ENCODE results near the gene MKRN1. TPM values are rescaled to one million over a fixed set of nuclear protein-coding genes. Genes with fewer than 3 reads are reported as not detected.
A peak's percentile ranks its signal among the peaks of the same experiment; 100 is the strongest.
"Not testable (repeated sequence)": the region's sequence is repeated elsewhere in the genome, so short reads cannot be mapped to it uniquely, and the experiment has no call there.

MKRN1 gene
- total RNA-seq, 1 donor from 2014 or later = 94.7 TPM

DNA sequence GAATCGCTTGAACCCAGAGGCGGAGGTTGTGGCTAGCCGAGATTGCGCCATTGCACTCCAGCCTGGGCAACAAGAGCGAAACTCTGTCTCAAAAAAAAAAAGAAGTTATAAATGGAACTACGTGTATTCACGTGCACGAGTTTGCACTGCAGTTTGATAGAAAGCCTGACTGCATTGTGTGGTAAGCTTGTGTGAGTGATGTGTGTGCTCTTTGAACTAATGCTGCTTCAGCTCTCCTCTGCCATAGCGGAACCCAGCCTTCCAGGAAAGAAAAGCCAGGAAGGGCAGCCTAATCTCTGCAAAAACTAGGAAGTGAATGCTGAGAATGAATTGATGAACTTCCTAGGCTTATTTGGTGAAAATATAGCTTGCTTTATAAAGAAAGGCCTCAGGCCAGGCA lies 15.6 kb upstream of the MKRN1 start:
- intact Hi-C loops (cut with DNase I) = no loop called here
- ATAC-seq (ENCODE audit: poor library complexity) (no peak), DNase-seq (no peak)

DNA sequence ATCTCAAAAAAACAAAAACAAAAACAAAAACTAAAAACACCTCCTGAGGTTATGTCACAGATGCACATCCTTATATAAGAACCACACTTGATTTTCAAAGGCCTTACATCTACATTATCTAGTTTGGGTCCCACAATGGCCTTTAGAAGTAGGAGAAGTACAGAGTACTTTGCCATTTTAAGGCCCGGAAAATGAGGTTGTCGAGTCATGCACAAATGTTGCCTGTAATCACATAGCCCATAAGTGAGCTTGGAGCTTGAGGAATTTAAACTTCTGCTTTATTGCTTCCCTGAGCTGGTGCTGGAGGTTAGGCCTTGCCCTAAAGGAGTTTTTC lies 9.7 kb upstream of the MKRN1 start:
- intact Hi-C loops (cut with DNase I) = no loop called here
- no peak for ATAC-seq (ENCODE audit: poor library complexity)
- no peak for DNase-seq

DNA sequence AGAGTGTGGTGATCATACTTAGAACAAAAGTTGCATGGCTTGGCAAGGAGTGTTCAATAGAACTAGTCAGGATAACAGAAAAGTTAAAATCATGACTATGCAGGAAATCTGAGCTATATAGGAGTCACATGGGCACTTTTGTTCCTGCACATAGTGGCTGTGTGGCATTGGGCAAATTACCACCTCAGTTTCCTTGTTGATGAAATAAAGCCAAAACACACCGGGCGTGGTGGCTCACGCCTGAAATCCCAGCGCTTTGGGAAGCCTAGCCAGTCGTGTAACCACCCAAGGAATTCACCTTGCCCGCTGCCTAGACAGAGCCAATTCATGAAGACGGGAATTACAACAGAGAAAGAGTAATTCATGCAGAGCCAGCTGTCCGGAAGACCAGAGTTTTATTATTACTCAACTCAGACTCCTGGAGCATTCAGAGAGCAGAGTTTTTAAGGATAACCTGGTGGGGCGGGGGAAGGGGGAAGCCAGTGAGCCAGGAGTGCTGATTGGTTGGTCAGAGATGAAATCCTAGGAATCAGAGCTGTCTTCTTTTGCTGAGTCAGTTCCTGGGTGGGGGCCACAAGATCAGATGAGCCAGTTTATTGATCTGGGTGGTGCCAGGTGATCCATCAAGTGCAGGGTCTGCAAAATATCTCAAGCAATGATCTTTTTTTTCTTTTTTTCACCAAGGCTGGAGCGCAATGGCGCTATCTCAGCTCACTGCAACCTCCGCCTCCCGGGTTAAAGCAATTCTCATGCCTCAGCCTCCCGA lies 6.4 kb upstream of the MKRN1 start:
- ATAC-seq (ENCODE audit: poor library complexity) = no peak
- no peak for DNase-seq
- intact Hi-C loops (cut with DNase I) = no loop called here

DNA sequence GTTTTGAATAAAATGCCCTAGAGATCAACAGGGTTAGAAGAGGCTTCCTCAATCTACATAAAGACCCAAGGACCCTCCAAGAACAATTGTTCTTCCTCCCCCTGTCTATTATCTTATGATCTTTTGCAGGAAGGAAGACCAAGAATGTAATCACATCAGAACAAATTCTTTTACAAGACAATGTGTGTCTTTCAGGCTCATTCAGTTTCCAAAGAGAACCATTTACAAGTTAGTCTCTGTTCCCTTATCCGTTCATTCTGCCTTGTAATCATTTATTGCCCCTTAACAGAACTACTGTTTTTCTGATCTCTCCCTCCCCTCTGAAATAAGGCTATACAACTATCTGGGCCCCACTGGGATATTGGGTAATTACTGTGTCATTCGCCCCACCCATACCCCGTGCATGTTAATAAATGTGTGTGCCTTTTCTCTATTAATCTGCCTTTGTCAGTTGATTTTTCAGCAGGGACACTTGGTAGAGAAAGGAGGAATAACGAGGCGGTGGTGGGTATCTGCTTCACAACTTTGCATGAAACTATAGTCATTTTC lies 5.7 kb upstream of the MKRN1 start:
- intact Hi-C loops (cut with DNase I) = no loop called here
- ATAC-seq (ENCODE audit: poor library complexity) (no peak), DNase-seq (no peak)

DNA sequence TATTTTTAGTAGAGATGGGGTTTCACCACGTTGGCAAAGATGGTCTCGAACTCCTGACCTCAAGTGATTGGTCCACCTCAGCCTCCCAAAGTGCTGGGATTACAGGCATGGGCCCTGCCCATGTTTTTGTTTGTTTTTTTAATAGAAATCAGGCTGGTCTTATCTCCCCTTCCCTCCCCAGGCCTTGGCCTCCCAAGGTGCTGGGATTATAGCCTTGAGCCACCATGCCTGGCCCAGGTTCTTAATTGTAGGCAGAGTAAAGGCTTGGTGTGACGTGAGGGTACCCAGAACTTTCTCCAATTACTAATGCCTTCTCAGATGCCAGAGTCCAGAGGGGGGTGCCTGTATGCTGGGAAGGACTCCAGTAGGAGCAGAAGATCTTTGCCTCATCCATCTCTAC lies 5.2 kb upstream of the MKRN1 start:
- DNase-seq (no peak), ATAC-seq (ENCODE audit: poor library complexity) (no peak)
- intact Hi-C loops (cut with DNase I) = no loop called here

DNA sequence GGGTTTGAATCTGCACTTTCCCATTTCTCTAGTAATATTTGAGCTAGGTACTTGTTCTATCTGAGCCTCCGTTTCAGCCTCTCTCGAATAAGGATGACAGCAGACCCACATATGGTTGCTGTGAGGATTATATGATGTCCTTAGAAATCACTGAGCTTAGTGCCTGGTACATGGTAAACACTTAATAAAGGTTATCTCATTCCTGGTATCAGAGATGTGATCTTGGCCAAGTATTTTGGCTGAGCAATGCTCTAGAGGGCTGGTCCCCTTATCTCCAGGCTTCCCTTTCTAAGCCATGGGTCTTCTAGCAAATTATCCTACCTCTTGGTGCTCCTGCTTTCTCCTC lies 407 bp upstream of the MKRN1 start:
- DNase-seq (no peak), ATAC-seq (ENCODE audit: poor library complexity) (no peak)
- intact Hi-C loops (cut with DNase I) = loop anchor here (5.0 kb wide), 1 partner anchor 173 kb away; no protein-coding TSS in a partner anchor

DNA sequence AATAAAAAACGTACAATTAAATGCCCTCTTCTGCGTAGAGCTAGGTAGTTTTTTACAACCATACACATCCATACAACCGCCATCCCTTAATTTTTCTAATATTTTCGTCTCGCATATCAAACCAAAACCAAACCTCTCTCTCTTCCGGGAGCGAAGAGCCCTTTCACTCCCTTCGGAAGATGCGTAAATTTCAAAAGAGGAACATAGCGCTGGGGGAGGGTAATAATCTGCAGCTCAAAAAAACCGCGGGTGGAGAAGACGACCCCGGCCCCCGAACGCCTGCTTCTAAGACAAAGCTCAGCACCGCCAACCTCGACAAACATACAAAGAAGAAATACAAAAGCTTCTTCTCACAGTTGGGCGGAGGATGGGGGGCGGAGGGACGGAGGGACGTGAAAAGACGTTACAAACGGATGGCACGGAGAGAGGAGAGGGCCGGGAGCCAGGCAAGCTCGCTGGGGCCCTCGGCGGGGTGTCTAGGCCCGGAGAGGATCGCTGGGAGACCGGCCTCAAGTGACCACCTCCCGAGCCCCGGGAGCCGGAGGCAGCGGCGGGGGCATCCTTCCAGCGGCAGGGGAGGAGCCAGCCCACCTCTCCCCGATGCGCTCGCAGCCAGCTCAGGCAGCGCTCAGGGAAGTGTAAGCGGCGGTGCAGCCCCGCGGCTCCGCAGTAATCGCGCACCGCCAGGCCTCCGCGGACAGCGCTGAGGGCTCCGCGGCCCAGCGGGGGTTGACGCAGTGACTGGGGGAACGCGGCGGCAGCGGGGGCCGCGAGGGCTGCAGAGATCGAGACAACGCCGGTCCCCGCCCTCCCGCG lies 851 bp downstream of the MKRN1 start:
- intact Hi-C loops (cut with DNase I) = loop anchor here (5.0 kb wide), 1 partner anchor 174 kb away; no protein-coding TSS in a partner anchor
- ATAC-seq (ENCODE audit: poor library complexity) (peak; percentile 32), DNase-seq (peak; percentile 50)

DNA sequence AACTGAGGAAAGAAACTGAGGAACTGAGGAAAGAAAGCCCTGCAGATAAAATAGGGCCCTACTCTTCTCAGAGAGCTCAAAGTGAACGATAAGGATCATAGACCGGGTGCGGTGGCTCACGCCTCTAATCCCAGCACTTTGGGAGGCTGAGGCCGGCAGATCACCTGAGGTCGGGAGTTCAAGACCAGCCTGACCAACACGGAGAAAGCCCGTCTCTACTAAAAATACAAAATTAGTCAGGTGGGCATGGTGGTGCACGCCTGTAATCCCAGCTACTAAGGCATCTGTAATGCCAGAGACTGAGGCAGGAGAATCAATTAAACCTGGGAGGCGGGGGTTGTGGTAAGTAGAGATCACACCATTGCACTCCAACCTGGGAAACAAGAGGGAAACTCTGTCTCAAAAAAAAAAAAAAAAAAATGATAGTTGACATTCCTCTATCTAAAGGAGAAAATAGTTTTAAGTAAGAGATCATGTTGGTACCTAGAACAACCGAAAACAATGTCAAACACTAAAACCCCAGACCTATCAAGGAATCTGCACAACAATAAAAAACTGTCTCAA lies 2.5 kb downstream of the MKRN1 start:
- intact Hi-C loops (cut with DNase I) = loop anchor here (5.0 kb wide), 1 partner anchor 176 kb away; no protein-coding TSS in a partner anchor
- ATAC-seq (ENCODE audit: poor library complexity) = no peak
- DNase-seq = no peak

DNA sequence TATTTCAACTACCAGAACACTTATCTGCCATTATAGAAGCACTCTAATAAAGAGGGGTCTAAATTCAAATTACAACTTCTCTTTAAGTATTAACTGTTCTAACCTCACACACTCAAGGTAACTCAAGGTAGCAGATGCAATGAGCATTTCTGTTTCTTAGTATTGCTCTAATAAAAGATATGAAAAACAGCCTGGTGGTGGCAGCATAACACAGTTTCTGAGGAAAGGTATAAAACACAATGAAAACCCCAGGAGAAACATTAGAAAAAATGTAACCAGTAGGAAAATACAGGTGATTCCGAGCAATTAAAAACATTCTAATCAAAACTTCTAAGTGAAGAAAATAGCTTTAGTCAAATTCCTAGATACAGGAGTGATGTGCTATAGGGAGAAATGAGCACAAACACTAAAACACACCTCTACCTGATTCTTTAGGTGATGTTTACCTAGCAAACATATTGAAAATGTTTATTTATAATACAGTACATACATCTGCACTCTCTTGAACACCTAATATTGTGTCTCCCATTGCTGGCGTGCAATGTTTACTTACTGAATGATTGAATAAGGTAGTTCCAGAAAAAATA lies 3.5 kb downstream of the MKRN1 start:
- intact Hi-C loops (cut with DNase I) = loop anchor here (5.0 kb wide), 1 partner anchor 176 kb away; no protein-coding TSS in a partner anchor
- no peak for DNase-seq

DNA sequence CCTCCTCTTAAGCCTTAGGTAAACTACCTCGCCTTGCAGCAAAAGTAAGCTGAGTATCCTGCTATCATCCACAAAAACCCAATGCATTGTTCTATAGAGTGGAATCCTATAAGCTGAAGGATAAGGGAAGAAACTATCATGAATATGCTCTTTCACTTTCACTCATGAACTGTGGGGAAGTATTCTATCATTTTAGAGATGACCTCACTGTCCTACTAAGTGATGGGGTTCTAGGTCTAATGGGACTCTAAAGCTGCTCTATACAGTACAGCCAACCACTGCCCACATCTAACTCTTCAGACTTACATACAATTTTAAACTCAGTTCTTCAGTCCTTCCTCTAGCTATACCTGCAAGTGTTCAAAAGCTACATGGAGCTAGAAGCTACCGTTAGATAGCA lies 16.2 kb downstream of the MKRN1 start:
- DNase-seq (no peak), ATAC-seq (ENCODE audit: poor library complexity) (no peak)
- intact Hi-C loops (cut with DNase I) = no loop called here

More for the DNA sequence above, 3.5 kb downstream of the MKRN1 start:
- ATAC-seq (ENCODE audit: poor library complexity) = no peak

DNA sequence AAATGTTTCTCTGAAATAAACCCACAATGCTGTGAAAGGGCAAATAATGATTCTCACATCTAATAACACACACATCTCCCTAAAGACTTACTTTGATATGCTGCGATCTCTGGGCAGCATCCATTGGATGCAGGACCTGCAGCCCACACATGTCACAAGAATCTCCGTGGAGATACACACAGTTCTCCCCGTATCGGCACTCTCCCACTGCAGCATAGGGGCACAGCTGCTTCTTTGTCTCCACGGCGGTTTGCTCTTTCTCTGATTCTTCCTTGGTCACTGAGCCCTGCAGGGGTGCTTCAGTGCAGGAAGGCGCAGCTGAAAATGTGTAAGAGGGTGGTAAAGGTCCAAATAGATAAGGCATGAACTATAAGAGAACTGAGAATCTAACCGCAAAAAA lies 20.4 kb downstream of the MKRN1 start:
- DNase-seq (no peak), ATAC-seq (ENCODE audit: poor library complexity) (no peak)
- intact Hi-C loops (cut with DNase I) = no loop called here

DNA sequence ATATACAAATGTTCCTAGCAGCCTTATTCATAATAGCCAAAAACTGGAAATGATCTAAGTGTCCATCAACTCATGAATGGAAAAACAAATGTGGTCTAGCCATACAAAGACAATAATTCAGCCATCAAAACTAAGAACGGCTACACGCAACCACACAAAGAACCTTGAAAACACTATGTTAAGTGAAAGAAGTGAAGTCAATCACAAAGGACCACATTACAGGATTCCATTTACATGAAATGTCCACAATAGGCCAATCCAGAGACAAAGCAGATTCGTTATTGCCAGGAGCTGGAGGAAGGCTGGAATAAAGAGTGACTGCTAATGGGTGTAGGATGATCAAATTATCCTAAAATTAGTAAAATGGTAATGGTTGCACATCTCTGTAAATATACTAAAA lies 21.1 kb downstream of the MKRN1 start:
- ATAC-seq (ENCODE audit: poor library complexity) = no peak
- intact Hi-C loops (cut with DNase I) = no loop called here

DNA sequence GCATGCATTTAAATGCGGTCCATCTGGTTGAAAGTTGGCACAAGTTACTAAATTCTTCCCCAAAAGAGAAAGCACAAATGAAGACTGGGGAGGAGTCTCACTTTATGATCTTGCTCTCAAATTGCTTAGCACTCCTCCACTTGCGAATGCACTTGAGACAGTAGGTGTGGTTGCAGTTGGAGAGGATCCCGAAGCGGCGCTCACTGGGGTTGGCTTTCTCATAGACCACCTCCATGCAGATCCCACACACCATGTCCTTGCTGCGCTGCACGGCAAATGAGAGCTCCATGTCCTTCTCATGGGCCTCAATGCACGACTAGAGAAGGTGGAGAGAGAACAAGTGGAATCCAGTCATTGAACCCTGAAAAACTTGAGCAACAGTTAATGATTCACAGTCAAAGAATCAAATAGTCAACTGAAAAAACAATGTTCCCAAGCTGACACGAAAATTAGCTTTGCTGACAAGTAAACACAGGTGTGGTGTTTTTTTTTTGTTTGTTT lies 22.7 kb downstream of the MKRN1 start:
- no peak for DNase-seq
- intact Hi-C loops (cut with DNase I) = no loop called here
- no peak for ATAC-seq (ENCODE audit: poor library complexity)

More for the DNA sequence above, 21.1 kb downstream of the MKRN1 start:
- DNase-seq = no peak

DNA sequence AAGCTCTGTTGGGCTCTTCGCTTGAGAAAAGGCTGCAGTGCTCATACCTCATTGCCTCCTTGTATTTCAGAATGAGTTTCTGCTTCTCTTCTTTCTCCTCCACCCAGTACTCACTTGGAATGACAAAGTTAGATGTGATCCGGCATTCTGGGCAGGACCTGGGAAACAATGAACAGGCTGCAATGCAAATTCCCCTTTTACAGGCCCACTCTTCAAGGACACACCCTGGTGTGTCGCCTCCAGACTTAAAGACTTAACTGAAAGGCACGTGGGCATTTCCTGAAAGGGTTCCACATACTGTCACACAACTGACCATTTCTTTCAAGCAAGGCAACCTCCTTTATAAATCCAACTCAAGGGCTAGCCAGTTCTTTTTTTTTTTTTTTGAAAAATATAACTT lies 23.6 kb downstream of the MKRN1 start:
- no peak for ATAC-seq (ENCODE audit: poor library complexity)
- intact Hi-C loops (cut with DNase I) = no loop called here
- no peak for DNase-seq

DNA sequence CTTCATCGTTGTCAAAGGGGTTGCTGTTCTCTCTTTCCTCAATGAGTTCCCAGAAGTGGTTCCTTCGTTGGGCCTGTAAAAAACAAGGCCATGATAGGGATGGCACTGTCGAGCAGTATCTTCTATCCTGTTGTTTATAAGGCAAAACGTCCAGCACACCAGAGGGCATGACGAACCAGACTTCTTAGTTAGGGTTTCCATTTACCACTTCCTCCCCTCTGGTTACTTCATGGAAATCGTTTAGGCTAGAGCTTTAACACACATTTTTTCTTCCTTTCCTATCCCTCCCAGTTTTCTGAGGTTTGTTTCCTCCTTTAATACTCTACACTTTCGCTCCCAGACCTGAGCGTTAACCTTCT lies 24.7 kb downstream of the MKRN1 start:
- intact Hi-C loops (cut with DNase I) = no loop called here
- DNase-seq = no peak
- no peak for ATAC-seq (ENCODE audit: poor library complexity)

DNA sequence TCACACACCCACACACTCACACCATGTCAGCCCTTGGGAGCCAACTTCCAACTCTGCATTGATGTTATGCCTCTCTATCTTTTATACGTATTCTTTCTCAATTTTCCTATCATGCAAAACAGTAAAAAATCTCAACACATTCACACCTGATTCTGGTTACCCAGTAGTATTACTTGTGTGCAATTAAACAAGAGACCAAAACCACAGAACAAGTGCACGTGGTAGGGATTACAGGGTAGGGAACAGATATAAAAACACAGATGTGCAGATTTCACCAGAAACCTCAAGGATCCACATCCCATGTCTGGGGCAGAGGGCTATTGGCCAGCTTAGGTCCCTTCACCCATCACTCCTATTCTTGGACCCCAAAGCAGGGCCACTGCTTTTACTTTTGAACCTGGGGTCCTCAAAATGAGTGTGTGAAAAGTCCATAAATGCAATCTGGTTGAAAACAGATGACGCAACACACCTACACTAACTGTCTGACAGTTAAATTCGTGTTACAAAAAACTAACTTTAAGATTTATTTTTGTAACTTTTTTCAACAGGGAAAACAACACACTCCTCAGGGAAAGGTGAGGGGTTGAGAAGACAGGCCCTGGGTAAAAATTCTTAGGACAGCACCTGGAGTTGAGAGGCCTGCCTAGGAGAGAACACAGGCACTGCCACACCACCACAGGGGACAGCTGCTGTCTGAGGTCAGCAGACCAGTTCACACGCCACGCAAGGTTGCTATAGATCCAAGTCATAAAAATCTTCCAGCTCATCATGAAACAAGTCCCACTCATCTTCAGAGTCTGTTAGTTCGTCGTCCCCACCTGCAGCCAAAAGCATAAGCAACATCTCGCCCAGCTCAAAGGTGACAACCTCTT lies 25.3 kb downstream of the MKRN1 start:
- ATAC-seq (ENCODE audit: poor library complexity); intact Hi-C loops (cut with DNase I); DNase-seq: not testable (repeated sequence)

DNA sequence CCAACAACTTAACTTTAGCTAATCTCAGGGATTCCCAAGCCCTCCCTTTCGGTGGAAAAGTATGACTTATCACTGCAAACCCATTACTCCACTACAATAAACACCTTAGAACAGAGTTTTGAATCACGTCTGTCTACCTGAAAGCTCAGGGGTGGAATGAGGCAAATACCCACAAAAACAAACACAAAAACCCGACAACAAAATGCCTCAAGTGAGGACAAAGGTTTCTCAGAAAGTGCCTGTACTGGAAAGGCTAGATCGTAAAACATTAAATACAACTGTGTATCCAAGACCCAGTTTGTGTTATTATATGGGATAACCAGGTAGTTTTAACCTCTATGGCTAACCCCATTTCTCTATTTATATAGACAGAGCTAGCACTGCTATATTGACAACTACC lies 26.0 kb downstream of the MKRN1 start:
- ATAC-seq (ENCODE audit: poor library complexity) (no peak), DNase-seq (no peak)
- intact Hi-C loops (cut with DNase I) = no loop called here

DNA sequence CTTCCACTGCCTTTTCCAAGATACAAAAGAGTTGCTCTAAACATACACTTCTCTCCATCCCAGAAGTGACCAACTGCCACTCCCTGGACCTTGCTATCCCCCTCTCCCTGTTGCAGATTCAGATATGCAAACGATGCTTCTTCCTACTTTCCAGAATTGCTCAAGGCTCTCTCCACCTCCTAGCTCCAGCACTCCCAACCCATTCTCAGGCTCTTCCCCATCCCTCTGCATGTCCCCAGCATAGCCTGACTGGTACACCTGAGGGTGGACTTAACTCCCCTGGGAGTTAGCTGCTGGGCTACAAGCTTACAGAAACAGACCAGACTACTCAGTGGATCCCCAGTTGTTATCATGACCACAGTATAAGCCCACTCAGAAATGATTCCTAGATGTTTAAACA lies 27.6 kb downstream of the MKRN1 start:
- no peak for DNase-seq
- intact Hi-C loops (cut with DNase I) = no loop called here
- no peak for ATAC-seq (ENCODE audit: poor library complexity)

Measured in Right ventricle myocardium superior (tissue), 1 donor.